K562 (cell line): ENCODE measurements around the gene ZNF18. TPM values are rescaled to one million over a fixed set of nuclear protein-coding genes. Genes with fewer than 3 reads are reported as not detected.

Experiments used
- ADNP ChIP-seq: fragments of 200-800 bp; sonication (Bioruptor generic); IDR thresholded peaks from 2 replicates; pipeline ENCODE4 v1.6.1; 2016; ENCODE audit warnings: missing genetic modification characterization, missing compliant biosample characterization
- BRF1 ChIP-seq: IDR thresholded peaks from 3 replicates; pipeline ENCODE4 v1.6.1; 2011; ENCODE audit warnings: borderline replicate concordance, mild to moderate bottlenecking; ENCODE audit not compliant: insufficient read length; ENCODE audit errors: extremely low read depth
- CSDE1 ChIP-seq, 2 experiments: fragments of 450-650 bp; IDR thresholded peaks; 2 replicates each; pipeline ENCODE4 v1.6.1; 2016; ENCODE audit warnings: mild to moderate bottlenecking in 1 of 2
- ESRRA ChIP-seq: fragments of 450-650 bp; IDR thresholded peaks from 2 replicates; pipeline ENCODE4 v1.6.1; 2014; ENCODE audit warnings: low read depth, mild to moderate bottlenecking, moderate library complexity, borderline replicate concordance
- ETV6 ChIP-seq, 3 experiments: fragments of 150-350 bp in 1 of 3; sonication (generic) in 1 of 3; formaldehyde crosslinking in 1 of 3; IDR thresholded peaks; 2 replicates each; pipeline versions ENCODE4 v1.6.1 to v1.8.0; 2014 to 2022; ENCODE audit warnings: borderline replicate concordance in 2 of 3, low read depth in 2 of 3, antibody characterized with exemption in 1 of 3, low read length in 1 of 3, mild to moderate bottlenecking in 1 of 3, missing genetic modification reagents in 1 of 3
- EZH2 ChIP-seq: IDR thresholded peaks from 2 replicates; pipeline ENCODE4 v1.6.1; 2012; ENCODE audit warnings: low read depth, mild to moderate bottlenecking, inconsistent platforms, low read length, borderline replicate concordance
- POLR2B ChIP-seq: fragments of 450-650 bp; IDR thresholded peaks from 2 replicates; pipeline ENCODE4 v1.6.1; 2018; ENCODE audit warnings: low read depth; ENCODE audit not compliant: partially characterized antibody
- RBM22 ChIP-seq: fragments of 200-400 bp; formaldehyde crosslinking; IDR thresholded peaks from 2 replicates; pipeline ENCODE4 v1.6.1; 2018; ENCODE audit warnings: low read length, low read depth; ENCODE audit not compliant: poor library complexity, severe bottlenecking
- SAFB2 ChIP-seq: fragments of 200-400 bp; formaldehyde crosslinking; IDR thresholded peaks from 2 replicates; pipeline ENCODE4 v1.6.1; 2018; ENCODE audit warnings: borderline replicate concordance, low read length, low read depth, moderate library complexity; ENCODE audit not compliant: severe bottlenecking
- SLC30A9 ChIP-seq: fragments of 250-450 bp; sonication (Bioruptor Pico); IDR thresholded peaks from 2 replicates; pipeline ENCODE4 v1.8.0; 2022; ENCODE audit warnings: mild to moderate bottlenecking, moderate library complexity
- SNIP1 ChIP-seq: fragments of 450-650 bp; IDR thresholded peaks from 2 replicates; pipeline ENCODE4 v1.7.1; 2017; ENCODE audit warnings: low read depth, mild to moderate bottlenecking
- ZFPM2 ChIP-seq: fragments of 250-450 bp; sonication (Bioruptor Pico); IDR thresholded peaks from 2 replicates; pipeline ENCODE4 v1.5.1; 2022; ENCODE audit warnings: mild to moderate bottlenecking
- ZFX ChIP-seq: sonication (generic); formaldehyde crosslinking; IDR thresholded peaks from 2 replicates; pipeline ENCODE4 v1.8.0; 2022; ENCODE audit warnings: mild to moderate bottlenecking, missing genetic modification reagents, moderate library complexity
- ZNF140 ChIP-seq: fragments of 250-450 bp; sonication (Bioruptor Pico); IDR thresholded peaks from 2 replicates; pipeline ENCODE4 v1.8.0; 2021; ENCODE audit warnings: moderate library complexity, mild to moderate bottlenecking, inconsistent platforms
- ZNF311 ChIP-seq: fragments of 250-450 bp; sonication (Bioruptor Pico); IDR thresholded peaks from 2 replicates; pipeline ENCODE4 v1.4.0; 2020; ENCODE audit warnings: mild to moderate bottlenecking, moderate library complexity
- ZSCAN32 ChIP-seq: fragments of 450-650 bp; formaldehyde crosslinking; IDR thresholded peaks from 2 replicates; pipeline ENCODE4 v1.4.0; 2020; ENCODE audit warnings: mild to moderate bottlenecking, moderate library complexity
- polyA plus RNA-seq, 8 experiments: library from polyadenylated mRNA; depleted of rRNA in 4 of 8; stranded (reverse) in 5 of 8; unstranded in 3 of 8; fragments of >200 nt; fragmentation: Nextera tagmentation in 2 of 8; fragmentation: Illumina TruSeq in 1 of 8; extraction: Ambion mirVana in 2 of 8; extraction: Trizol in 1 of 8; gene quantifications; 2 replicates each; pipeline versions ENCODE4 v1.2.1 to v1.2.3, GENCODE V29; 2011 to 2014; ENCODE audit warnings: inconsistent platforms in 1 of 8, missing spikeins in 1 of 8
- total RNA-seq, 7 experiments: library from RNA; depleted of rRNA in 6 of 7; stranded (reverse); fragments of >200 nt in 6 of 7; fragmentation: Illumina TruSeq in 2 of 7; extraction: Trizol in 2 of 7; gene quantifications; 2 replicates each; pipeline versions ENCODE4 v1.2.1 to v1.2.3, GENCODE V29; 2011 to 2021; ENCODE audit warnings: low replicate concordance in 1 of 7
- TF ChIP-seq, protein P1 (sequence below): fragments of 450-650 bp; formaldehyde crosslinking; IDR thresholded peaks from 2 replicates; pipeline ENCODE4 v1.4.0; 2022; ENCODE audit warnings: missing genetic modification characterization
- TF ChIP-seq, protein P2 (sequence below), 2 experiments: IDR thresholded peaks; 2 replicates each; pipeline ENCODE4 v1.6.1; 2011; ENCODE audit warnings: borderline replicate concordance in 1 of 2, control low read depth in 1 of 2, low read depth in 1 of 2, low read length in 1 of 2, mild to moderate bottlenecking in 1 of 2, mixed read lengths in 1 of 2, moderate library complexity in 1 of 2; ENCODE audit not compliant: insufficient read depth in 1 of 2, insufficient read length in 1 of 2, poor library complexity in 1 of 2, severe bottlenecking in 1 of 2; ENCODE audit errors: extremely low read depth in 1 of 2
- TF ChIP-seq, protein P3 (sequence below): sonication (generic); formaldehyde crosslinking; IDR thresholded peaks from 2 replicates; pipeline ENCODE4 v1.5.0; 2020; ENCODE audit warnings: missing genetic modification reagents
- TF ChIP-seq, protein P4 (sequence below): sonication (generic); formaldehyde crosslinking; IDR thresholded peaks from 2 replicates; pipeline ENCODE4 v1.8.0; 2022; ENCODE audit warnings: missing genetic modification reagents, mild to moderate bottlenecking, borderline replicate concordance

ZNF18 gene
- total and polyA plus RNA-seq, 9 of the 15 experiments (the other 6 are each of a cell fraction or from before 2014, with no cell fraction given): 1.1 to 5.0 (median 3.4) TPM

DNA sequence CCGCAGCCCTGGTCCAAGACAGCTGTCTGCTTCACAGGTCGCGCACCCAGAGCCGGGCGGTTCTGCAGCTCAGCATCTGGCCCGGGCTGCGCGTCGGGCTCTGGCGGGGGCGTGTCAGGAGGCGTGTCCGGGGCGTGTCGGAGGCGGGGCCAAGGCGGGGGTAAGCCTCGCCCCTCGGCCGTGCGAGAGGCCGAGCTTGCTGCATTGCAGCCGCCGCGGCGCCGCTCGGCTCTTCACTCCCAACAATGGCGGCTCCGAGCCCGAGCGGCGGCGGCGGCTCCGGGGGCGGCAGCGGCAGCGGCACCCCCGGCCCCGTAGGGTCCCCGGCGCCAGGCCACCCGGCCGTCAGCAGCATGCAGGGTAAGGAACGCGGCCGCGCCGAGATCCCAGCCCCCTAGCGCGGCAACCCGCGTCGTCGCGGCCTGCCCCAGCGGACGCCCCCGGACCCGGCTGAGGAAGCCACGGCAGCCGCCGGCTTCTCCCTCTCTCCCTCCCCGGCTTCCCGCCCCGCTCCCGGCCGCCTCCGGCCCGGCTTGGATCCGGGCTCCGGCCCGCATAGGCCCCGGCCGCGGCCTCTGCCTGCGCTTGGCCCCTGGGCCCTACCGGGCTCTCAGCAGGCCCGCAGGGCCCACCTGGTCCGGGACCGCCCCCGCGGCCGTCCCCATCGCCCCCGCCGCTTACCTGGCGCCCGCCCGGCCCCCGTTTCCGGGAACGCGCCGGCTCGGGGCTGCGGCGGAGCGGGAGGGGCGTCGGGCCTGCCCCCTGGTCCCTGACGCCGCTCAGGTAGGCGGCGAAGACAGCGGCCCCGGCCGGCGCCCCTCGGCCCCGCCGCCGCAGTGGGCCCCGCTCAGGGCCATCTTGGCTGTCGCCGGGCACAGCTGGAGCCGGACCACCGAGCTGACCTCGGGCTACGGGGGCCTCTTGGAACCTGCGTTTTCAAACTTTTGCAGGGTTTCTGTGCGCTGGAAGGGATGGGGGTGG is 23.7 kb upstream of the ZNF18 start, which contains the start of gene MAP2K4 (continued):
- TF ChIP-seq BRF1 (no peak), SLC30A9 (CRISPR knock-in tag) (no peak), EZH2 (no peak), RBM22 (no peak), ZNF311 (CRISPR knock-in tag) (no peak), SAFB2 (no peak), ZNF140 (no peak), CSDE1 (IDR thresholded peaks at IDR 0.05) (no peak), ESRRA (no peak; the same call in 1 of the 2 replicates), ETV6 (IDR thresholded peaks at IDR 0.05; ENCODE audit: borderline replicate concordance in 1 of 2, low read depth in 2 of 2, low read length in 1 of 2) (no peak), ETV6 (CRISPR knock-in tag; IDR thresholded peaks at IDR 0.05; ENCODE audit: borderline replicate concordance) (no peak), ZFPM2 (no peak), ZFX (CRISPR knock-in tag) (peak; percentile 74), ADNP (no peak), SNIP1 (no peak), ZSCAN32 (no peak), POLR2B (no peak)
- TF ChIP-seq, protein P1, sequence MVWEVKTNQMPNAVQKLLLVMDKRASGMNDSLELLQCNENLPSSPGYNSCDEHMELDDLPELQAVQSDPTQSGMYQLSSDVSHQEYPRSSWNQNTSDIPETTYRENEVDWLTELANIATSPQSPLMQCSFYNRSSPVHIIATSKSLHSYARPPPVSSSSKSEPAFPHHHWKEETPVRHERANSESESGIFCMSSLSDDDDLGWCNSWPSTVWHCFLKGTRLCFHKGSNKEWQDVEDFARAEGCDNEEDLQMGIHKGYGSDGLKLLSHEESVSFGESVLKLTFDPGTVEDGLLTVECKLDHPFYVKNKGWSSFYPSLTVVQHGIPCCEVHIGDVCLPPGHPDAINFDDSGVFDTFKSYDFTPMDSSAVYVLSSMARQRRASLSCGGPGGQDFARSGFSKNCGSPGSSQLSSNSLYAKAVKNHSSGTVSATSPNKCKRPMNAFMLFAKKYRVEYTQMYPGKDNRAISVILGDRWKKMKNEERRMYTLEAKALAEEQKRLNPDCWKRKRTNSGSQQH (CRISPR knock-in tag): no peak
- TF ChIP-seq, protein P2, sequence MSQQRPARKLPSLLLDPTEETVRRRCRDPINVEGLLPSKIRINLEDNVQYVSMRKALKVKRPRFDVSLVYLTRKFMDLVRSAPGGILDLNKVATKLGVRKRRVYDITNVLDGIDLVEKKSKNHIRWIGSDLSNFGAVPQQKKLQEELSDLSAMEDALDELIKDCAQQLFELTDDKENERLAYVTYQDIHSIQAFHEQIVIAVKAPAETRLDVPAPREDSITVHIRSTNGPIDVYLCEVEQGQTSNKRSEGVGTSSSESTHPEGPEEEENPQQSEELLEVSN (IDR thresholded peaks at IDR 0.05; ENCODE audit: borderline replicate concordance in 1 of 2, extremely low read depth in 1 of 2, insufficient read depth in 1 of 2, insufficient read length in 1 of 2, low read depth in 1 of 2, low read length in 1 of 2, poor library complexity in 1 of 2, severe bottlenecking in 1 of 2): peak in 1 of 2 experiments; percentile 11
- TF ChIP-seq, protein P3, sequence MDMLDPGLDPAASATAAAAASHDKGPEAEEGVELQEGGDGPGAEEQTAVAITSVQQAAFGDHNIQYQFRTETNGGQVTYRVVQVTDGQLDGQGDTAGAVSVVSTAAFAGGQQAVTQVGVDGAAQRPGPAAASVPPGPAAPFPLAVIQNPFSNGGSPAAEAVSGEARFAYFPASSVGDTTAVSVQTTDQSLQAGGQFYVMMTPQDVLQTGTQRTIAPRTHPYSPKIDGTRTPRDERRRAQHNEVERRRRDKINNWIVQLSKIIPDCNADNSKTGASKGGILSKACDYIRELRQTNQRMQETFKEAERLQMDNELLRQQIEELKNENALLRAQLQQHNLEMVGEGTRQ (CRISPR knock-in tag): no peak
- TF ChIP-seq, protein P4, sequence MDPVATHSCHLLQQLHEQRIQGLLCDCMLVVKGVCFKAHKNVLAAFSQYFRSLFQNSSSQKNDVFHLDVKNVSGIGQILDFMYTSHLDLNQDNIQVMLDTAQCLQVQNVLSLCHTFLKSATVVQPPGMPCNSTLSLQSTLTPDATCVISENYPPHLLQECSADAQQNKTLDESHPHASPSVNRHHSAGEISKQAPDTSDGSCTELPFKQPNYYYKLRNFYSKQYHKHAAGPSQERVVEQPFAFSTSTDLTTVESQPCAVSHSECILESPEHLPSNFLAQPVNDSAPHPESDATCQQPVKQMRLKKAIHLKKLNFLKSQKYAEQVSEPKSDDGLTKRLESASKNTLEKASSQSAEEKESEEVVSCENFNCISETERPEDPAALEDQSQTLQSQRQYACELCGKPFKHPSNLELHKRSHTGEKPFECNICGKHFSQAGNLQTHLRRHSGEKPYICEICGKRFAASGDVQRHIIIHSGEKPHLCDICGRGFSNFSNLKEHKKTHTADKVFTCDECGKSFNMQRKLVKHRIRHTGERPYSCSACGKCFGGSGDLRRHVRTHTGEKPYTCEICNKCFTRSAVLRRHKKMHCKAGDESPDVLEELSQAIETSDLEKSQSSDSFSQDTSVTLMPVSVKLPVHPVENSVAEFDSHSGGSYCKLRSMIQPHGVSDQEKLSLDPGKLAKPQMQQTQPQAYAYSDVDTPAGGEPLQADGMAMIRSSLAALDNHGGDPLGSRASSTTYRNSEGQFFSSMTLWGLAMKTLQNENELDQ: no peak
